ENCODE measurements around the gene FILIP1L. TPM values are rescaled to one million over a fixed set of nuclear protein-coding genes. Genes with fewer than 3 reads are reported as not detected.

FILIP1L gene
- total RNA-seq, 1 experiment from 2014 or later = 0.17 TPM

GRCh38 chr3:100111728-100112127 lies 2.6 kb downstream of the FILIP1L start:
- CTCF ChIA-PET = no interaction called here
- POLR2A ChIA-PET = no interaction called here
- H3K9me2 ChIP-seq (ENCODE audit: insufficient read depth) = no peaks in the 10 kb centered on the region
- no peak overlapping the region for H3K9ac ChIP-seq (ENCODE audit: low read length)
- no peaks in the 10 kb centered on the region for H3K79me2 ChIP-seq (ENCODE audit: insufficient read depth, low read length)
- BruUV-seq (replicated peaks) = no TSS peak
- H3K9me3 ChIP-seq (ENCODE audit: control insufficient read depth in 1 of 2, insufficient read depth in 1 of 2, low read depth in 1 of 2, low read length in 2 of 2) = no peaks in the 10 kb centered on the region
- no peaks in the 10 kb centered on the region for H3K4me1 ChIP-seq (ENCODE audit: control insufficient read depth in 1 of 2, insufficient read depth in 2 of 2, low read length in 2 of 2)
- no peak for DNase-seq (ENCODE audit: low read depth, low spot score)
- H3K27ac ChIP-seq (ENCODE audit: low read depth, low read length) = no peak overlapping the region
- RAD21 ChIA-PET (ENCODE audit: low non-redundant PET in 1 of 2, low total read pairs in 2 of 2, uncharacterized antibody in 2 of 2, unreplicated experiment in 2 of 2) = no interaction called here
- intact Hi-C loops (cut with micrococcal nuclease) = no loop called here
- no peak overlapping the region for H3K4me2 ChIP-seq (ENCODE audit: low read length)
- H3K27me3 ChIP-seq (ENCODE audit: insufficient read depth, low read length) = no peaks in the 10 kb centered on the region
- ATAC-seq = no peak
- TF ChIP-seq RAD21 (IDR thresholded peaks at IDR 0.05; ENCODE audit: low read depth) (no peak), CBX3 (IDR thresholded peaks at IDR 0.05; ENCODE audit: low read depth) (no peak), ATF3 (IDR thresholded peaks at IDR 0.05) (no peak), TCF7L2 (IDR thresholded peaks at IDR 0.05; ENCODE audit: borderline replicate concordance, extremely low read depth, insufficient read depth, insufficient read length) (no peak), ZNF274 (IDR thresholded peaks at IDR 0.05; ENCODE audit: low read depth, low read length) (no peak), POLR2AphosphoS5 (IDR thresholded peaks at IDR 0.05; ENCODE audit: low read depth, low read length) (no peak), ZFX (IDR thresholded peaks at IDR 0.05) (no peak), SP1 (IDR thresholded peaks at IDR 0.05; ENCODE audit: low read depth) (no peak), CTCF (IDR thresholded peaks at IDR 0.05 in 2 of 3, conservative IDR thresholded peaks at IDR 0.05 in 1 of 3; ENCODE audit: borderline replicate concordance in 1 of 3, insufficient read depth in 1 of 3, low read depth in 2 of 3, low read length in 2 of 3) (no peak), SIN3A (IDR thresholded peaks at IDR 0.05; ENCODE audit: low read depth) (no peak), SRF (IDR thresholded peaks at IDR 0.05; ENCODE audit: low read depth) (no peak), JUND (IDR thresholded peaks at IDR 0.05) (no peak), CEBPB (IDR thresholded peaks at IDR 0.05; ENCODE audit: low read depth) (no peak), EGR1 (IDR thresholded peaks at IDR 0.05; ENCODE audit: low read depth) (no peak), EZH2phosphoT487 (IDR thresholded peaks at IDR 0.05; ENCODE audit: borderline replicate concordance) (no peak), ELF1 (IDR thresholded peaks at IDR 0.05; ENCODE audit: borderline replicate concordance, low read depth) (no peak)
- no peak overlapping the region for H3K4me3 ChIP-seq (replicated peaks in 1 of 2; ENCODE audit: low read depth in 1 of 2, low read length in 2 of 2)
- H4K20me1 ChIP-seq (ENCODE audit: insufficient read depth) = no peaks in the 10 kb centered on the region
- no peak overlapping the region for H2AFZ ChIP-seq (ENCODE audit: low read depth, low read length, poor library complexity, severe bottlenecking)
- no peaks in the 10 kb centered on the region for H3K36me3 ChIP-seq (ENCODE audit: control insufficient read depth in 1 of 2, insufficient read depth in 2 of 2, low read length in 2 of 2)

Data from HCT116 (cell line).